Chondrocyte (in vitro differentiated cells): ENCODE results near the gene FZD8. TPM values are rescaled to one million over a fixed set of nuclear protein-coding genes. Genes with fewer than 3 reads are reported as not detected.

Experiments used
- DNase-seq: peaks from one replicate; pipeline ENCODE4 v3.0.0; 2021; ENCODE audit warnings: mixed read lengths, low spot score
- H3K27ac Mint-ChIP-seq: one replicate; pipeline ENCODE4 v1.8.0; 2021; ENCODE audit warnings: mild to moderate bottlenecking, moderate library complexity, mixed read lengths; ENCODE audit not compliant: unreplicated experiment
- H3K27me3 Mint-ChIP-seq: 2 replicates; pipeline ENCODE4 v1.8.0; 2021; ENCODE audit warnings: low read depth, mixed read lengths
- H3K36me3 Mint-ChIP-seq: 2 replicates; pipeline ENCODE4 v1.8.0; 2021; ENCODE audit warnings: low read depth, mixed read lengths
- H3K4me1 Mint-ChIP-seq: 2 replicates; pipeline ENCODE4 v1.8.0; 2021; ENCODE audit warnings: low read depth, mild to moderate bottlenecking, mixed read lengths
- H3K4me3 Mint-ChIP-seq: one replicate; pipeline ENCODE4 v1.8.0; 2021; ENCODE audit warnings: mild to moderate bottlenecking, moderate library complexity, mixed read lengths; ENCODE audit not compliant: unreplicated experiment
- H3K9me3 Mint-ChIP-seq: 2 replicates; pipeline ENCODE4 v1.8.0; 2021; ENCODE audit warnings: low read depth, mixed read lengths
- total RNA-seq: library from RNA; stranded (reverse); gene quantifications from 3 replicates; pipeline ENCODE4 v1.2.1, GENCODE V29; 2021
- TF ChIP-seq, protein P1 (sequence below): fragments of 200-600 bp; sonication (generic); IDR thresholded peaks from 2 replicates; pipeline ENCODE4 v1.5.0; 2021; ENCODE audit warnings: antibody characterized with exemption, mild to moderate bottlenecking, moderate library complexity

The FZD8 gene
- total RNA-seq, 1 donor from 2014 or later: 86.9 TPM

- H3K9me3 Mint-ChIP-seq: peaks cover 3% of the 10 kb centered on the region
- no peaks in the 10 kb centered on the region for H3K36me3 Mint-ChIP-seq
- no peaks in the 10 kb centered on the region for H3K27me3 Mint-ChIP-seq
- peaks cover 5% of the 10 kb centered on the region for H3K4me1 Mint-ChIP-seq
- no peak for DNase-seq
- TF ChIP-seq, protein P1, sequence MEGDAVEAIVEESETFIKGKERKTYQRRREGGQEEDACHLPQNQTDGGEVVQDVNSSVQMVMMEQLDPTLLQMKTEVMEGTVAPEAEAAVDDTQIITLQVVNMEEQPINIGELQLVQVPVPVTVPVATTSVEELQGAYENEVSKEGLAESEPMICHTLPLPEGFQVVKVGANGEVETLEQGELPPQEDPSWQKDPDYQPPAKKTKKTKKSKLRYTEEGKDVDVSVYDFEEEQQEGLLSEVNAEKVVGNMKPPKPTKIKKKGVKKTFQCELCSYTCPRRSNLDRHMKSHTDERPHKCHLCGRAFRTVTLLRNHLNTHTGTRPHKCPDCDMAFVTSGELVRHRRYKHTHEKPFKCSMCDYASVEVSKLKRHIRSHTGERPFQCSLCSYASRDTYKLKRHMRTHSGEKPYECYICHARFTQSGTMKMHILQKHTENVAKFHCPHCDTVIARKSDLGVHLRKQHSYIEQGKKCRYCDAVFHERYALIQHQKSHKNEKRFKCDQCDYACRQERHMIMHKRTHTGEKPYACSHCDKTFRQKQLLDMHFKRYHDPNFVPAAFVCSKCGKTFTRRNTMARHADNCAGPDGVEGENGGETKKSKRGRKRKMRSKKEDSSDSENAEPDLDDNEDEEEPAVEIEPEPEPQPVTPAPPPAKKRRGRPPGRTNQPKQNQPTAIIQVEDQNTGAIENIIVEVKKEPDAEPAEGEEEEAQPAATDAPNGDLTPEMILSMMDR: no peak
- no peak overlapping the region for H3K4me3 Mint-ChIP-seq
- no peak overlapping the region for H3K27ac Mint-ChIP-seq
Measured at GRCh38 chr10:35667270-35667889, 25.3 kb upstream of the FZD8 start.

GRCh38 chr10:35661236-35661635 is 19.1 kb upstream of the FZD8 start:
- TF ChIP-seq, protein P1: no peak
- Mint-ChIP-seq H3K9me3 (no peaks in the 10 kb centered on the region), H3K4me1 (peaks cover 3% of the 10 kb centered on the region), H3K4me3 (no peak overlapping the region), H3K27me3 (peaks cover 1% of the 10 kb centered on the region), H3K36me3 (peaks cover 1% of the 10 kb centered on the region), H3K27ac (no peak overlapping the region)
- DNase-seq: no peak

- no peak overlapping the region for H3K27ac Mint-ChIP-seq
- no peak overlapping the region for H3K4me3 Mint-ChIP-seq
- H3K36me3 Mint-ChIP-seq: peaks cover 1% of the 10 kb centered on the region
- H3K27me3 Mint-ChIP-seq: peaks cover 1% of the 10 kb centered on the region
- TF ChIP-seq, protein P1: no peak
- no peaks in the 10 kb centered on the region for H3K9me3 Mint-ChIP-seq
- peaks cover 3% of the 10 kb centered on the region for H3K4me1 Mint-ChIP-seq
- DNase-seq: no peak
Measured at GRCh38 chr10:35659456-35659855, 17.4 kb upstream of the FZD8 start.

DNA sequence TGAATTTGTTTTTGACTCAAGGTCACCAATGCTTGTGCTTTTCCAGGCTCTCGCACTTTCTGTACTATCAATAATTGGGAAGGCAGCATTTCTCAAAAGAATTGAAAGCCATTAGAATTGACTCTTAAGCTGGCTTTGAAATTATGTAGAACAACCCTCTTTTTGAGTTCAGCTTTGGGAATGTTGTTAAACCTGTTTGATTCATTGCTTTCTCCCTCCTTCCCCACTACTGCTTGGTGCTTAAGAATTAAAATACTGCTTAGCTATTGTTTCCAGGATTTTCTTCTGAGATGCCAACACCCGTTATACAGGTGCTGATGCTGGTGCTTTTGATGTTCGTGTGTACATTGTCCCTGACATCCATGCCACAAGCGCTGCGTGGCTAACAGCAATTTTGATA is 15.5 kb upstream of the FZD8 start:
- no peak overlapping the region for H3K27ac Mint-ChIP-seq
- TF ChIP-seq, protein P1: no peak
- no peak overlapping the region for H3K4me3 Mint-ChIP-seq
- H3K27me3 Mint-ChIP-seq: peaks cover 1% of the 10 kb centered on the region
- peaks cover 3% of the 10 kb centered on the region for H3K4me1 Mint-ChIP-seq
- DNase-seq: no peak
- no peaks in the 10 kb centered on the region for H3K9me3 Mint-ChIP-seq
- peaks cover 1% of the 10 kb centered on the region for H3K36me3 Mint-ChIP-seq

- Mint-ChIP-seq H3K27me3 (no peaks in the 10 kb centered on the region), H3K9me3 (no peaks in the 10 kb centered on the region), H3K27ac (no peak overlapping the region), H3K4me3 (no peak overlapping the region), H3K36me3 (no peaks in the 10 kb centered on the region), H3K4me1 (no peaks in the 10 kb centered on the region)
- TF ChIP-seq, protein P1: no peak
- no peak for DNase-seq
Measured at GRCh38 chr10:35652824-35653223, 10.7 kb upstream of the FZD8 start.
